GM12892 (cell line): Measurements from ENCODE around the gene FLVCR2.

ENCODE experiments used
- POLR2A ChIP-seq: IDR thresholded peaks from 2 replicates; pipeline ENCODE4 v1.6.1; 2011; ENCODE audit warnings: low read depth, low read length, control low read depth
- POLR2AphosphoS5 ChIP-seq: IDR thresholded peaks from 2 replicates; pipeline ENCODE4 v1.6.1; 2011; ENCODE audit warnings: low read depth, low read length, control low read depth
- TAF1 ChIP-seq: IDR thresholded peaks from 2 replicates; pipeline ENCODE4 v1.6.1; 2011; ENCODE audit warnings: low read depth, mild to moderate bottlenecking, control low read depth, low read length, borderline replicate concordance

DNA sequence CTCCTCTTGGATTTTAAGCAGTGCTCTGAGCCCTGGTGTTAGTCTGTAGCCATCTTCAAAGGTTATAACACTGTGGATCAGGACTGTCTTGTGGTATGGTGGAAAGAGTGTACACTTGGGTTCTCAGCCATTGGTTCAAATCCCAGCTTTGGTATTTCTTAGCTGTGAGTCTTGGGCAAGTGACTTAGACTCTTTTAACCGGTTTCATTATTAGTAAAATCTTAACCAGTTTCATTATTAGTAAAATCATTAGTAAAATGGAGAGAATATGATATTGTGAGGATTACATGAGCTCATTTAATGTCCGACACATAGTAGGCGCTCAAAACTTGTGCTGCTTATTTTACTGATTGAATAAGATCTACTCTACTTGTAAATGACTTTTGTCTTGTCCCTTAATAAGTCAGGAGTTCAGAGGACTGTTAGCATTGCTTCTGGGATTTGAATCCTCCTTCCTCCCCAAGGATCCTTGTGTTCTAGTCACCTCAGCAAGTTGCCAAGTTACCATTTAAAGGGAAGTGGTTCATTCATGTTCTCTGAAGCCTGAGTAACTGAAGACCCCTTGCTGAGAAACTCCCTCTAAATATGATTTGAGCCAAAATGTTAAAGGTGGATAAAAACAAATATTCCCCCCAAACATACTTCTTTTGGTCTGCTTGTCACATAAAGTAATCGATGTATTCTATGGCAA lies 95.1 kb downstream of the FLVCR2 start:
- TF ChIP-seq POLR2A (no peak), POLR2AphosphoS5 (no peak), TAF1 (no peak)
